ENCODE measurements around the gene KCNK5.

Gene KCNK5, protein sequence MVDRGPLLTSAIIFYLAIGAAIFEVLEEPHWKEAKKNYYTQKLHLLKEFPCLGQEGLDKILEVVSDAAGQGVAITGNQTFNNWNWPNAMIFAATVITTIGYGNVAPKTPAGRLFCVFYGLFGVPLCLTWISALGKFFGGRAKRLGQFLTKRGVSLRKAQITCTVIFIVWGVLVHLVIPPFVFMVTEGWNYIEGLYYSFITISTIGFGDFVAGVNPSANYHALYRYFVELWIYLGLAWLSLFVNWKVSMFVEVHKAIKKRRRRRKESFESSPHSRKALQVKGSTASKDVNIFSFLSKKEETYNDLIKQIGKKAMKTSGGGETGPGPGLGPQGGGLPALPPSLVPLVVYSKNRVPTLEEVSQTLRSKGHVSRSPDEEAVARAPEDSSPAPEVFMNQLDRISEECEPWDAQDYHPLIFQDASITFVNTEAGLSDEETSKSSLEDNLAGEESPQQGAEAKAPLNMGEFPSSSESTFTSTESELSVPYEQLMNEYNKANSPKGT

DNA sequence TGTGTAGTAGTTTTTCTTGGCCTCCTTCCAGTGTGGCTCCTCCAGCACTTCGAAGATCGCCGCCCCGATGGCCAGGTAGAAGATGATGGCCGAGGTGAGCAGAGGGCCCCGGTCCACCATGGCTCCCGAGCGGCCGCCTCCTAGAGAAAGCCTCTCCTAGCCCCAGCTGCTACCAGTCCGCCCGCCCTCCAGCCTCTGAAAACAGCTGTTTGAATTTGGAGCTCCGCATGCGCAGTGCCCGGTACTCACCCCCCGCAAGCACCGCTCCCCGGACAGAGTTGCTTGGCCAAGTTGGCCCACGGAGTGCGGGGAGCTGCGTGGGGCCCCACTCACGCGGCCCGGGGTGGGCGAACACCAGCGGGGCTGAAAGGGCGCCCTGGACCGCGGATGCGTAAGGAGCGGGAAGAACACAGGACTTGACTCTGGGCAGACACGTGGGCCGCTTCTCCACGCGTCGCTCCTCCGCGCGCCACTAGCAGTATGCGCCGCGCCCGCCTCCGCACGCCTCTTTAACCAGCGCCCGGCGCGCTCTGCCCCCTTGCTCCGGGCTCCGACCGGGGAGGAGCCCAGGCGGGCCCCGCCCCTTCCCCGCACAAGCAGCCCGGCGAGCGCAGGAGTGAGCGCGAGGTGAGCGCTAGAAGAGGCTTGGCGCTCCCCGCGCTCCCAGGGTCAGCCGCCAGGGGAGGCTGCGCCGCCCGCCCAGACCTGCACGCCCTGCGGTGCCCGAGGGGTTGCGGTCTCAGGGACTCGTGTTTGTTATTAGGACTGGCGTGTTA, at the start of gene KCNK5:
TSS of gene KCNK5 (minus strand) at position 484 of the 776 bp plus-strand sequence. CDS start at position 120, 364 bp downstream.
- H3K4me3 ChIP-seq (ENCODE audit: low read depth, low read length): peak within 1 kb of the TSS; percentile 86
- peak; percentile 95 for DNase-seq (ENCODE audit: low read depth)
- TF ChIP-seq, protein P1, sequence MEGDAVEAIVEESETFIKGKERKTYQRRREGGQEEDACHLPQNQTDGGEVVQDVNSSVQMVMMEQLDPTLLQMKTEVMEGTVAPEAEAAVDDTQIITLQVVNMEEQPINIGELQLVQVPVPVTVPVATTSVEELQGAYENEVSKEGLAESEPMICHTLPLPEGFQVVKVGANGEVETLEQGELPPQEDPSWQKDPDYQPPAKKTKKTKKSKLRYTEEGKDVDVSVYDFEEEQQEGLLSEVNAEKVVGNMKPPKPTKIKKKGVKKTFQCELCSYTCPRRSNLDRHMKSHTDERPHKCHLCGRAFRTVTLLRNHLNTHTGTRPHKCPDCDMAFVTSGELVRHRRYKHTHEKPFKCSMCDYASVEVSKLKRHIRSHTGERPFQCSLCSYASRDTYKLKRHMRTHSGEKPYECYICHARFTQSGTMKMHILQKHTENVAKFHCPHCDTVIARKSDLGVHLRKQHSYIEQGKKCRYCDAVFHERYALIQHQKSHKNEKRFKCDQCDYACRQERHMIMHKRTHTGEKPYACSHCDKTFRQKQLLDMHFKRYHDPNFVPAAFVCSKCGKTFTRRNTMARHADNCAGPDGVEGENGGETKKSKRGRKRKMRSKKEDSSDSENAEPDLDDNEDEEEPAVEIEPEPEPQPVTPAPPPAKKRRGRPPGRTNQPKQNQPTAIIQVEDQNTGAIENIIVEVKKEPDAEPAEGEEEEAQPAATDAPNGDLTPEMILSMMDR (IDR thresholded peaks at IDR 0.05; ENCODE audit: low read depth, low read length): peak; percentile 92
- TF ChIP-seq MYC (IDR thresholded peaks at IDR 0.05; ENCODE audit: low read depth, low read length) (peak; percentile 92), POLR2A (IDR thresholded peaks at IDR 0.05; ENCODE audit: extremely low read depth, insufficient read length) (peak; percentile 76)
- TF ChIP-seq, protein P2, sequence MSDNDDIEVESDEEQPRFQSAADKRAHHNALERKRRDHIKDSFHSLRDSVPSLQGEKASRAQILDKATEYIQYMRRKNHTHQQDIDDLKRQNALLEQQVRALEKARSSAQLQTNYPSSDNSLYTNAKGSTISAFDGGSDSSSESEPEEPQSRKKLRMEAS (IDR thresholded peaks at IDR 0.05; ENCODE audit: low read depth, low read length): peak; percentile 93

DNA sequence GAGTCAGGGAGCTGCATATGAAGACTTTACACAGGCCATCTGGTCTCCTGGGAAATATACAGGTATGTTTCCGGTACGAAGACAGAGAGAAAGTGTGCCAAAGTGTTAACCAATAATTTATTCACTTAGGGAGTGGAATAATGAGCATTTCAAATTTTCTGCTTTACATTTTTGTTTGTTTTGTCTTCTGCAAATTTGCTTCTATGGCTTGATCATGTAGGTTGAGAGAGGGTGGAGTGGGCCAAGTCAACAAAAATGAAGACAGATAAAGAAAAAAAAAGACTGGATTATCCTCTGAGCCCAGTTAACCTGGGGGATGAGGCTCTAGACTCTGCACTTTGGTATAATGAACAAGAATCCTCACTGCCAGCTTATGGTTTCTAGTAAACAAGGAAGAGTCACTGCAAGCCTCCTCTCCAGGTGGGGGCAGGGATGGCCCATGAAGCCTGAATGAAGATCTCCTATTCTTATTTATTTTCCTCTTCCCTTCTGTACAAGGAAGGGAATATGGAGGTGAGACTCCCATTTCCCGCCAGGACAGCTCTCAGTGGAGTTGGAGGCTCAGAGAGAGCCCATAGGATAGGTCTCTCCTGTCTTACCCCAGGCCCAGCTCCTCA, 47.2 kb upstream of the KCNK5 start:
- no peak for DNase-seq (ENCODE audit: low read depth)
- no peak for TF ChIP-seq MYC (IDR thresholded peaks at IDR 0.05; ENCODE audit: low read depth, low read length)
- TF ChIP-seq, protein P1 (IDR thresholded peaks at IDR 0.05; ENCODE audit: low read depth, low read length): no peak
- no peak for TF ChIP-seq POLR2A (IDR thresholded peaks at IDR 0.05; ENCODE audit: extremely low read depth, insufficient read length)
- TF ChIP-seq, protein P2 (IDR thresholded peaks at IDR 0.05; ENCODE audit: low read depth, low read length): no peak
- H3K4me3 ChIP-seq (ENCODE audit: low read depth, low read length): no peak overlapping the region

DNA sequence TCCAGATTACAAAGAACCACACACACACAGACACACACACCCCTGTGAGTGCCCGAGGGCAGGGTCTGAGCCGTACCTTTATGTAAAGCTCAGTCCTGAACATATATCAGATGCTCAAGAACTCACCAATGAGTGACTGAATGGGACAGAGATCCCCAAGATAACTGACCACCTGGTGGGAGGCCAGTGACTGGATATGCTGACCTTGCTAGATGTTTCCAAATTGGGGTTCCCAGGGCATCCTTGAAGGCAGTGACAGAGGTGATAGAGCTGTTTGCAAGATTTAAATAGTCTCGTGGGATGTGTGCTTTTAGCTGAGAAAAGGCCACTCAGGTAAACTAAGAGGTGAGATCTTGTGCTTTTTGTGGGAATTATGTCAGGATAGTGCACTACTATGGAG, 45.6 kb upstream of the KCNK5 start:
- TF ChIP-seq POLR2A (IDR thresholded peaks at IDR 0.05; ENCODE audit: extremely low read depth, insufficient read length) (no peak), MYC (IDR thresholded peaks at IDR 0.05; ENCODE audit: low read depth, low read length) (no peak)
- TF ChIP-seq, protein P1 (IDR thresholded peaks at IDR 0.05; ENCODE audit: low read depth, low read length): no peak
- TF ChIP-seq, protein P2 (IDR thresholded peaks at IDR 0.05; ENCODE audit: low read depth, low read length): no peak
- no peak for DNase-seq (ENCODE audit: low read depth)
- H3K4me3 ChIP-seq (ENCODE audit: low read depth, low read length): no peak overlapping the region

DNA sequence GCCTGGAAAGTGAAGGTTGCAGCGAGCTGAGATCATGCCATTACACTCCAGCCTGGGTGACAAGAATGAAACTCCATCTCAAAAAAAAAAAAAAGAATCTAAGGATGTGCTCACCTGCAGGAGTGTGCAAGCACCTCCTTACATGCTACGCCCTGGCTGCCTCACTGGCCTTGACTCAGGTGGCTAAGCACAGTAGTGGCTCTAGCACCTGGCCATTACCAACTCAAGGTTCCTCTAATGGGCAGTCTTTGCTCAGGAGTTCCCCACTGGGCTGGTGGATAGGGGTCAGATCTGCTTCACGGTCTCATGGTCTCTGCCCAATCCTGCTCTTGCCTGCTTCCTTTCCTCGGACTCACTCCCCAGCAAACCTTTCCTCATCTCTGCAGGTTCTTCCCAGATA, 45.2 kb upstream of the KCNK5 start:
- DNase-seq (ENCODE audit: low read depth): no peak
- no peak overlapping the region for H3K4me3 ChIP-seq (ENCODE audit: low read depth, low read length)
- TF ChIP-seq MYC (IDR thresholded peaks at IDR 0.05; ENCODE audit: low read depth, low read length) (no peak), POLR2A (IDR thresholded peaks at IDR 0.05; ENCODE audit: extremely low read depth, insufficient read length) (no peak)
- TF ChIP-seq, protein P2 (IDR thresholded peaks at IDR 0.05; ENCODE audit: low read depth, low read length): no peak
- TF ChIP-seq, protein P1 (IDR thresholded peaks at IDR 0.05; ENCODE audit: low read depth, low read length): no peak

DNA sequence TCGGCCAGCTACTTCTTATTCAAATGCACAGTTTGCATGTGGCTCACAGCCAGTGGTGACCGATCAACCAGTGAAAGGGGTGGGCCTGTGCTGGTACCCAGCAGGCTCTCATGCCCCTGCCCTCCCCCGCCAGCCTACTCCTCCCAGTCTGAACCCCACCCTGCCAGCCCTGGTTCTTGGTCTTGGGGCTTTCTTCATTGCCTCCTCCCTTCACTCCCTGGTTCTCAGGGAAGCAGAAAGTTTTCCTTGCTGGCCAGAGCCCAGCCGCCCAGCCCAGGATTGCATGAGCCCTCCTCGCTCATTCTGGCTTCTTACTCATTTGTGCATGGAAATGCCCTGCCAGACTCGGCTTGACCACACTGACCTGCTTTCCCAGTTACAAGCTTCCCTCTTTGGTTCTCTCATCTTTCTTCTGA, 44.1 kb upstream of the KCNK5 start:
- TF ChIP-seq POLR2A (IDR thresholded peaks at IDR 0.05; ENCODE audit: extremely low read depth, insufficient read length) (no peak), MYC (IDR thresholded peaks at IDR 0.05; ENCODE audit: low read depth, low read length) (no peak)
- TF ChIP-seq, protein P1 (IDR thresholded peaks at IDR 0.05; ENCODE audit: low read depth, low read length): no peak
- TF ChIP-seq, protein P2 (IDR thresholded peaks at IDR 0.05; ENCODE audit: low read depth, low read length): no peak

More for the DNA sequence above, 44.1 kb upstream of the KCNK5 start:
- no peak overlapping the region for H3K4me3 ChIP-seq (ENCODE audit: low read depth, low read length)
- no peak for DNase-seq (ENCODE audit: low read depth)

All from NB4 (cell line).